ENCODE results near the gene TERT.
"Not testable (repeated sequence)": the region's sequence is repeated elsewhere in the genome, so short reads cannot be mapped to it uniquely, and the experiment has no call there.

The TERT gene

GRCh38 chr5:1280177-1281037 lies 14.5 kb downstream of the TERT start:
- no peak for DNase-seq (ENCODE audit: insufficient read length, low spot score)
- FAIRE-seq = no peak

- no peak for DNase-seq (ENCODE audit: insufficient read length, low spot score)
- no peak for FAIRE-seq
Observed at GRCh38 chr5:1279443-1280151, 15.3 kb downstream of the TERT start.

GRCh38 chr5:1278656-1279442 lies 16.0 kb downstream of the TERT start:
- FAIRE-seq = no peak
- DNase-seq (ENCODE audit: insufficient read length, low spot score) = no peak

- DNase-seq (ENCODE audit: insufficient read length, low spot score) = no peak
- FAIRE-seq = no peak
Observed at GRCh38 chr5:1278216-1278615, 16.7 kb downstream of the TERT start.

GRCh38 chr5:1277781-1278180 lies 17.1 kb downstream of the TERT start:
- no peak for FAIRE-seq
- no peak for DNase-seq (ENCODE audit: insufficient read length, low spot score)

GRCh38 chr5:1277331-1277730 lies 17.5 kb downstream of the TERT start:
- FAIRE-seq (no peak), DNase-seq (ENCODE audit: insufficient read length, low spot score) (no peak)

- FAIRE-seq (no peak), DNase-seq (ENCODE audit: insufficient read length, low spot score) (no peak)
Observed at GRCh38 chr5:1276930-1277329, 17.9 kb downstream of the TERT start.

- DNase-seq (ENCODE audit: insufficient read length, low spot score); FAIRE-seq: not testable (repeated sequence)
Observed at GRCh38 chr5:1275397-1276391, 19.2 kb downstream of the TERT start.

- no peak for FAIRE-seq
- DNase-seq (ENCODE audit: insufficient read length, low spot score) = no peak
Observed at GRCh38 chr5:1274471-1274870, 20.4 kb downstream of the TERT start.

GRCh38 chr5:1273745-1274144 lies 21.1 kb downstream of the TERT start:
- no peak for DNase-seq (ENCODE audit: insufficient read length, low spot score)
- FAIRE-seq = no peak

GRCh38 chr5:1272201-1272600 lies 22.7 kb downstream of the TERT start:
- no peak for DNase-seq (ENCODE audit: insufficient read length, low spot score)
- no peak for FAIRE-seq

GRCh38 chr5:1270933-1271914 lies 23.6 kb downstream of the TERT start:
- FAIRE-seq = no peak
- no peak for DNase-seq (ENCODE audit: insufficient read length, low spot score)

- DNase-seq (ENCODE audit: insufficient read length, low spot score) = no peak
- FAIRE-seq = no peak
Observed at GRCh38 chr5:1270426-1270825, 24.4 kb downstream of the TERT start.

GRCh38 chr5:1268666-1269065 lies 26.2 kb downstream of the TERT start:
- FAIRE-seq = no peak

GRCh38 chr5:1268056-1268455 lies 26.8 kb downstream of the TERT start:
- no peak for FAIRE-seq
- no peak for DNase-seq (ENCODE audit: insufficient read length, low spot score)

More at GRCh38 chr5:1268666-1269065, 26.2 kb downstream of the TERT start:
- DNase-seq (ENCODE audit: insufficient read length, low spot score) = no peak

- not testable (repeated sequence) for FAIRE-seq; DNase-seq (ENCODE audit: insufficient read length, low spot score)
Observed at GRCh38 chr5:1267464-1267863, 27.4 kb downstream of the TERT start.

GRCh38 chr5:1266791-1267190 lies 28.1 kb downstream of the TERT start:
- DNase-seq (ENCODE audit: insufficient read length, low spot score) (no peak), FAIRE-seq (no peak)

- DNase-seq (ENCODE audit: insufficient read length, low spot score) (no peak), FAIRE-seq (no peak)
Observed at GRCh38 chr5:1265461-1266455, 29.1 kb downstream of the TERT start.

All from GM19239 (cell line).